ENCODE data around the gene MAD2L2.

MAD2L2 gene

DNA sequence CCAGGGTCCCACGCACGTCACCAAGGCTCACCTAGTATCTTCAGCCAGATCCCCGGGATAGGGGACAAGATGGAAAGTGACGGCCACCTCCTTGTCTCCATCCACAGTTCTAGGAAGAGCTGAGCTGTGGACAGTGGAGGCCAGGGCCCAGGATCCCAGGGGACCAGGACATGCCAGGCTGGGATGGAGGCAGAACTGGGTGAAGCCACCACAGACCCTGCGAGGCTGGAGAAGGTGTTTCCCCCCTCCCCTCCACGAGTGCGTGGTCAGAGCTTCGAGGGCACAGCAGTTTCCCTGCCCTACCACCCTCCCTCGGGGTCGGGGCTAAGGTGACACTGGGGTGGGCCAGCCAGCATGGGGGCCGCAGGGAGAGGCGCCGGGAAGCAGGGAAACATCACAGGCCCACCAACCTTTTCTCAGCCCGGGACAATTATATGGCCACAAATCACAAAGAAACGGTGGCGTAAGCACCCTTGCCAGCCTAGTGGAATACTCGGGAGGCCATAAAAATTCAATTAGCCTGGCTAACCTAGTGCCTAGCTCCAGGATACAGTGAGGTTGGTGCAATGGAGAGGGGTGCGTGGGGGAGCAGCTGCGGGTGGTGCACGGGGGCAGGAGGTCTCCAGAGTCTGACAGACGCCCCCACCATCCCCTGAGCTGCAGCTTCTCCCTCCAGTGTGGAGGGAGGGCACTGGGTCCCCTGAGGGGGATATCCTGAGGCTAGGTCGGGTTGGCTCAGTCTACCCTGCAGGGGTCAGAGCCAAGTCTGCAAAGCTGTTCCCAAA lies 23.9 kb upstream of the MAD2L2 start:
- DNase-seq (ENCODE audit: low read depth) = no peak

- no peak for DNase-seq (ENCODE audit: low read depth)
These were observed 23.2 kb upstream of the MAD2L2 start for GRCh38 chr1:11704194-11704529.

- DNase-seq (ENCODE audit: low read depth) = no peak
These were observed 22.6 kb upstream of the MAD2L2 start for GRCh38 chr1:11703357-11704193.

DNA sequence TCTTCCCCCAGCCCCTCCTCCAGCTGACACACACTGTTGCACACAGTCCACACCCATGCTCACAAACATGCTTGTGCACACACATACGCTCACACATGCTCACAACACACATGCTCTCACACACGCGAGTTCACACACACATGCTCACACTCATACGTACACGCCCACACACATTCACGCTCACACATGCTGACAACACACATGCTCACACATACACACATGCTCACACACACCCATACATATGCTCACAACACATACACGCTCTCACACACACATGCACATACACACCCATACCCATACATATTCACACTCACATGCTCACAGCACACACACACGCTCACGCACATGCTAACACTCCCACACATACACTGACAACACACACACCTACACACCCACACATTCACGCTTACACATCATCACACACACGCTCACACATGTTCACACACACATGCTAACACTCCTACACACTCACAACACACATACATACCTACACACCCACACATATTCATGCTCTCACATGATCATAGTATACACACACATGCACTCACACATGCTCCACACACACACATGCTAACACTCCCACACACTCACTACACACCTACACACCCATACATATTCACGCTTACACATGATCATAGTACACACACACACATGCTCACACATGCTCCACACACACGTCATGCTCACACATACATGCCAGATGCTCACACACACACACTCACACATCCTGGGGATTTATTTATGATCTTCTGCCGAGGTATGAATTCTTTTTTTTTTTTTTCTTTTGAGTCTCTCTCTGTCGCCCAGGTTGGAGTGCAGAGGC lies 21.2 kb upstream of the MAD2L2 start:
- no peak for DNase-seq (ENCODE audit: low read depth)

DNA sequence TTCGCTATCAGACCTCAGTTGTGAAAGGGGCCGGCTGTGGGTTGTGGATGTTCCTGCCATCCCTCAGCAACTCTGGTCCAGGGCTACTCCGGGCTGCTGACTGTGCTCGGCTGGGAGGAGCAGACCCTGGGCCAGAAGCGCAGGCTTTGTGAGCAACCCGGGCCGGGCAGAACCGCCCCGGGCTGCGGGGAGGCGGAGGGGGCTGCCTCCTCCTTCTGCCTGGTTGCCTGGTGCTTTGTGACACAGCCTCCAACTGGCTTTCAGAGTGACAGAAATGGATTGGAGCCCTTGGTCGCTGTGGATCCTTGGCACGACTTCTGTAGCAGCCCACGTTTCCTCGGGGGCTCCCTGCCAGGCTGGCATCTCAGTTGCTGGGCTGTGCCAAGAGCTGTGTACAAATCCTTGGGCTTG lies 20.6 kb upstream of the MAD2L2 start:
- DNase-seq (ENCODE audit: low read depth) = no peak

DNA sequence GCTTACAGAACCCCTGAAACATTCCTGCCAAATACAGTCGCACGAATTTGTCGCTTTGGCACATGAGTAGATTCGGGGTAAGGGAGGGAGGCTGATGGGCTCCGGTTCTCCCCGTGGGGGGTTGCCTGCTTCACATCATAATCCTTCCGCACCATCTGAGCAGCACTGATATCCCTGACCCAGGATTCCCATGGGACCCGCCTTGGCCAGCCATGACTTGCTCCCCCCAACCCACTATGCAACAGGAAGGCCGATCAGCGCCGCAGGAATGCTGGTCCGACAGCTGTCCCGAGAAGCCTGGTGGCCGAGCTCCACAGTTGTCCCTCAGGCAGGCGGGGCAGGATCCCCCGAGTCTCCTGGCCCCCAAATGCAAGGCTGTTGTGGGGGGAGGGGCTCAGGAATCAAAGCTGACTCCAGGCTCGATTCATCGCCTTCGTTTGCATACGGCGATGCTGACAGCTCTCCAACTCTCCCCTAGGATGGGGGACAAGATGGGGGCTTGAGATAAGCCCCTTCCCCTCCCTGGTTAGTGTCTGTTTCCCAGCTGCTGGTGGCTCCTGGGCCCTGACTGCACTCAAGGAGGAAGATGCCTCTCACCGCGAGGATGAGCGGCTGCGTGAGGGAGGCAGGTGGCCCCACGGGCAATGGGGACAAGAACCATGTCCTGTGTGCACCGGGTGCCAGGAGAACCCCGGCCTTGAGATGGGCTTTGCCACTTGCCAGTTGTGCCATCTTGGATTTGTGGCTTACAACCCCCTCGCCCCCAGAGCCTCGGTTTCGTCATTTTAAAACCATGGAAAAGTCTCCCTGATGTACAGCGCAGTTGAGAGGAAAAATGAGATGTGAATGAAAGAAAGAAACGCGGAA lies 19.9 kb upstream of the MAD2L2 start:
- DNase-seq (ENCODE audit: low read depth) = no peak

DNA sequence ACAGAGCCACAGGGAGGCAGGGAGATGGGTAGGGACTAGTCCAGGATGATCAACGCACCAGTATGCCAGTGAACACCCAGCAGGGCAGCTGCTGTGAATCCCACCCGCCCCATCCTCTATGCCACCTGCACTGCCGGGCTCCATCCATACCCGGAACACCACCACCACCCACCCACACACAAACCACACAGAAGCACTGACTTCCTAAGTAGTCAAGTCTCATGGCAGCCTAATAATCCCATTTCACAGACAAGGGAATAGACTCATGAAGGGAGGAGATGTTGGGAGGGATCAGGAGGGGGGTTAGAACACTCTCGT lies 16.9 kb upstream of the MAD2L2 start:
- DNase-seq (ENCODE audit: low read depth) = no peak

- no peak for DNase-seq (ENCODE audit: low read depth)
These were observed 16.4 kb upstream of the MAD2L2 start for GRCh38 chr1:11697188-11697892.

- no peak for DNase-seq (ENCODE audit: low read depth)
These were observed 14.9 kb upstream of the MAD2L2 start for GRCh38 chr1:11695861-11696260.

DNA sequence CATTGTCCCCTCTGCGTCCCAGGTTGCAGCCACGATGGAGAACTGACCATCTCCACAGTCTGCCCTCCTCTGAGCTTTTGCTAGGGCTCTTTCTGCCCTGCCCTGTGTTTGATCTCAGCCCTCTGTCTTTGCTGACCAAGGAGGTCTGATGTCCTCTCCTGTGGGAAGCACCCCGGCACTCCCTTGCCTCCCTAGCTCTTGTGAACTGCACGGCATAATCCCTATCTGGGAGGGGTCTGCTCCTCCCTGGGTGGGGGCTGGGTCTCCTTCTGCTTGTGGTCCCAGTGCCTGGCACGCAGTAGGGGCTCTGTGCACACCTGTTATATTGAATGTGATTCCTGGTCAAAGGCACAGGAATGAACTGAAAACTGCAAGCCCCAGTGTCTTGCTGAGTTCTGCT lies 13.0 kb upstream of the MAD2L2 start:
- DNase-seq (ENCODE audit: low read depth) = no peak

DNA sequence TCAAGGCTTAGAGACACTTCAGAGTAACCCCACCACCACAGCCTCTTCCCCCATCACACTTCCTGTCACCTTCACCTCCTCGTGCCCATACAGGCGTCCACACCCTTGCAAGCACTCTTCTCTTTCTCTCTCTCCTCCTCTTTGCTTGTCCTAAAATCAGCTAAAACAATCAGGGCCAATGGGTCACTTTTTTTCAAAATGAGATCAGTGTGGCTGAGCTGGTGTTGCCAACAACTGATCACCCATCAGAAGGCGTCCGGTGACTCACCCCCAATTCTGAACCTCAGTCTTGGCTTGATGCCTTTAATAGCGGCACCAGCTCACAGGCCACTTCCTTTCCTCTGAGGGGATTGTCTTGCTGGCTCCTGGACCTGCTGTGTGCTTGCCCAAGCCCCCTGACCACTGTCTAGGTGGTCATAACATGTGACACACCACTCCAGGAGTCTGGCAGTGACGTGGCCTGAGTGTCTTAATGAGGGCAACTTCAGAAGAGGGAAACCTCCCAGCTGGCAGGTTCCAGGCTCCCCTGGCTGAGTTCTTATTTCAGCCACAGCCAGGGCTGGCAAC lies 12.2 kb upstream of the MAD2L2 start:
- DNase-seq (ENCODE audit: low read depth) = no peak

GRCh38 chr1:11691928-11692711 lies 11.2 kb upstream of the MAD2L2 start:
- no peak for DNase-seq (ENCODE audit: low read depth)

GRCh38 chr1:11691302-11691914 lies 10.5 kb upstream of the MAD2L2 start, which contains the start of gene DRAXIN:
Gene DRAXIN (plus strand): TSS chr1:11691710. CDS start chr1:11706259, 14,549 bp downstream.
- DNase-seq (ENCODE audit: low read depth) = no peak

DNA sequence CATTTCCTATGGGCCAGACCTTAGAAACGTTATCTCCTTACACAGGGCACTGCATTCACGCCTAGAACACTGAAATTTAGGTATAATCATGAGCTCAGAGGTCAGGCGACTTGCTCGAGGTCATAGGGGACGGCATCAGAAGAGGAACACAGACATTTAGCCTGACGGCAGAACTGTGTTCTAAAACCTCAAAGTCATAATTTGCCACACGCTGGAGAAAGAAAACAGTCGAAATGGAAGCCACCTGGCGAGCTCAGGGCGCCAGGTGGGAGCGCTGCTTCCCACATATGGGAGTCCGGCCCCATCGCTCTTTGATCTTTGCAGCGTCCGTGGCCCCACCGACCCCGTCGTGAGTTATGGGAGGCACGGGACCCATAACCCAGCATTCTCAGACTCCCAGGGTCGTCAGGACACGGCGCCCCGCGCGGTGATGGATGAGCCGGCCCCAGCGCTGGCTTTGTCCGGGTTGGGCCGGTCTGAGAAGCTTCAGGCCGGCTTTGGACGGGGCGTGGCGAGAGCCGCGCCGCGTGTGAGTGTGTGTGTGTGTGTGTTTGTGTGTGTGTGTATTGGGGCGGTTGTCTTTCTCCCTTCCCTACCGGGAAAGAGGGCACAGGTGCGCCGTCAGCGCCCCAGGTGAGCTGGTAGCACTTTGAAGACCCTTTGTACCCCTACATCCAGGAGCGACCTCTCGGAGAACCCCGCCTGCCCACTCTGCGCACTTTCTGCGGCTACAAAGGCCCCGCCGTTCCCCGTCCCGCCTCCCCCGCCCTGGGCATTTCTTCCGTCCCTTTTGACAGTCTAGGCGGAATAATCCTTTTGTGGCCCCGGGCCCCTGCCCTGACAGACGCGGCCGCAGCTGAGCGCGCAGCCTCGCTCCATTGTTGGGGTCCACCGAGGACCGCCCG lies 9.7 kb upstream of the MAD2L2 start:
- no peak for DNase-seq (ENCODE audit: low read depth)

GRCh38 chr1:11688506-11688905 lies 7.6 kb upstream of the MAD2L2 start:
- no peak for DNase-seq (ENCODE audit: low read depth)

DNA sequence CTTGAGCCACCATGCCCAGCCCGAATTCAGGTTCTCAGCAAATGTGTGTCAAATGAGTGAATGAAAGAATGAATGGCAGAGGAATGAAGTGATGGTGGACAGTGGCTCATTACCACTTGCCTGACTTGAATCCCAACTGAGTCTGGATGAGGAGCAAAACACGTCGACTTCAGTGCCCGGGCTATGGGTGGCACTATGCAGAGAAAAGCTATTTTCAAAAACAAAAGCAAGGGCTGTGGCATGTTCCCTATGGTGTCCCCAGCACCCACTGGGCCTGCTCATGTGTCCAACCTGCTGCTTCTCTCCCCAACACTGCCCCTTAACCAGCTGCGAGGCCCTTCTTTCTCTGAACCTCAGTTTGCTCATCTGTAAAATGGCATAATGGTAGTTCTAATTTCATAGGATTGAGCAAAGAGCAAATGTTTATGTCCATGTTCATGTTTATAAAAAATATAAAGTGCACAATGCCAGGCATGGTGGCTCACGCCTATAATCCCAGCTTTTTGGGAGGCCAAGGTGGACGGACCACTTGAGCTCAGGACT lies 4.3 kb upstream of the MAD2L2 start:
- no peak for DNase-seq (ENCODE audit: low read depth)

- DNase-seq (ENCODE audit: low read depth) = no peak
These were observed 3.1 kb upstream of the MAD2L2 start for GRCh38 chr1:11684070-11684469.

DNA sequence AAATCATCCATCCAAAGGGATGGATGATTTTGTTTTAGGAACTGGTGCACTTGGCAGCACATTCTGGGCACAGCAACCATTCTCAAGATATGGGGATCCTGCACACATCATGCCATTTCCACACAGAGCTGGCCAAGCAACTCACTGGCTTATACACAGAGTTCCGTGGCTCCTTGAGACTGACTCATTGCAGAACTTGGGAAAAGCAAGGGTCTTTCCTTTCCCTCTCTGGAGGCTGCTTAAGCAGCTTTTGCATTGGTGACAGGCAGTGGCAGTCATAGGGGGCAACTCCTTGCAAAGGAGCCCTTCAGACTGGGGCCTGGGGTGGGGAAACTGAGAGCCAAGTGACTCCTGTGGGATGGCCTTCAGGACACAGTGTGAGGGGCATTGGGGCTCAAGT lies 1.9 kb upstream of the MAD2L2 start:
- no peak for DNase-seq (ENCODE audit: low read depth)
